Chondrocyte (in vitro differentiated cells): ENCODE measurements around the gene SIPA1L3. TPM values are rescaled to one million over a fixed set of nuclear protein-coding genes. Genes with fewer than 3 reads are reported as not detected.
A peak's percentile ranks its signal among the peaks of the same experiment; 100 is the strongest.

Experiments
- DNase-seq: peaks from one replicate; pipeline ENCODE4 v3.0.0; 2021; ENCODE audit warnings: mixed read lengths, low spot score
- H3K27ac Mint-ChIP-seq: one replicate; pipeline ENCODE4 v1.8.0; 2021; ENCODE audit warnings: mild to moderate bottlenecking, moderate library complexity, mixed read lengths; ENCODE audit not compliant: unreplicated experiment
- H3K27me3 Mint-ChIP-seq: 2 replicates; pipeline ENCODE4 v1.8.0; 2021; ENCODE audit warnings: low read depth, mixed read lengths
- H3K36me3 Mint-ChIP-seq: 2 replicates; pipeline ENCODE4 v1.8.0; 2021; ENCODE audit warnings: low read depth, mixed read lengths
- H3K4me1 Mint-ChIP-seq: 2 replicates; pipeline ENCODE4 v1.8.0; 2021; ENCODE audit warnings: low read depth, mild to moderate bottlenecking, mixed read lengths
- H3K4me3 Mint-ChIP-seq: one replicate; pipeline ENCODE4 v1.8.0; 2021; ENCODE audit warnings: mild to moderate bottlenecking, moderate library complexity, mixed read lengths; ENCODE audit not compliant: unreplicated experiment
- H3K9me3 Mint-ChIP-seq: 2 replicates; pipeline ENCODE4 v1.8.0; 2021; ENCODE audit warnings: low read depth, mixed read lengths
- total RNA-seq: library from RNA; stranded (reverse); gene quantifications from 3 replicates; pipeline ENCODE4 v1.2.1, GENCODE V29; 2021
- TF ChIP-seq, protein P1 (sequence below): fragments of 200-600 bp; sonication (generic); IDR thresholded peaks from 2 replicates; pipeline ENCODE4 v1.5.0; 2021; ENCODE audit warnings: antibody characterized with exemption, mild to moderate bottlenecking, moderate library complexity

The SIPA1L3 gene
- total RNA-seq, 1 donor from 2014 or later: 17.5 TPM

DNA sequence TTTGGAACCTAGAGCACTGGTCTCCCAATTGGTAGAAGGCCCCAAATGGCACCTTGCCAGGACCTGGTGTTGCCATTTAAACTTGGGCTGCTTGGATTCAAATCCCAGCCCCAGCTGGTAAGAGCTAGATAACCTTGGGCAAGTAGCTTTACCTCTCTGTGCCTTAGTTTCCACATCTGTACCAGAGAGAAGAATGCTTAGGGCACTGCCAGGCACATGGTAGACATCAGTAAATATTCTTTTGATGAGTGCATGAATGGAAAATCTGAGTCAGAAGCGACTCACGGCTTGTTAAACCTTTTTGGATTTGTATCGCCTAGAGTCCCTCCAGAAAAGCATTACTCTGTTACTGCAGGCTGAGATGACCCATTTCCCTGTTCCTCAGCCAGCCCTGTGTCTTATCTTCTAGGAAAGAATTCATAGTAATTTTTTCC, 90.9 kb downstream of the SIPA1L3 start:
- H3K27ac Mint-ChIP-seq: peak overlapping the region; percentile 93
- no peak for DNase-seq
- no peaks in the 10 kb centered on the region for H3K27me3 Mint-ChIP-seq
- TF ChIP-seq, protein P1, sequence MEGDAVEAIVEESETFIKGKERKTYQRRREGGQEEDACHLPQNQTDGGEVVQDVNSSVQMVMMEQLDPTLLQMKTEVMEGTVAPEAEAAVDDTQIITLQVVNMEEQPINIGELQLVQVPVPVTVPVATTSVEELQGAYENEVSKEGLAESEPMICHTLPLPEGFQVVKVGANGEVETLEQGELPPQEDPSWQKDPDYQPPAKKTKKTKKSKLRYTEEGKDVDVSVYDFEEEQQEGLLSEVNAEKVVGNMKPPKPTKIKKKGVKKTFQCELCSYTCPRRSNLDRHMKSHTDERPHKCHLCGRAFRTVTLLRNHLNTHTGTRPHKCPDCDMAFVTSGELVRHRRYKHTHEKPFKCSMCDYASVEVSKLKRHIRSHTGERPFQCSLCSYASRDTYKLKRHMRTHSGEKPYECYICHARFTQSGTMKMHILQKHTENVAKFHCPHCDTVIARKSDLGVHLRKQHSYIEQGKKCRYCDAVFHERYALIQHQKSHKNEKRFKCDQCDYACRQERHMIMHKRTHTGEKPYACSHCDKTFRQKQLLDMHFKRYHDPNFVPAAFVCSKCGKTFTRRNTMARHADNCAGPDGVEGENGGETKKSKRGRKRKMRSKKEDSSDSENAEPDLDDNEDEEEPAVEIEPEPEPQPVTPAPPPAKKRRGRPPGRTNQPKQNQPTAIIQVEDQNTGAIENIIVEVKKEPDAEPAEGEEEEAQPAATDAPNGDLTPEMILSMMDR: no peak
- H3K36me3 Mint-ChIP-seq: peaks cover 3% of the 10 kb centered on the region
- H3K9me3 Mint-ChIP-seq: no peaks in the 10 kb centered on the region
- H3K4me1 Mint-ChIP-seq: peaks cover 29% of the 10 kb centered on the region
- no peak overlapping the region for H3K4me3 Mint-ChIP-seq

DNA sequence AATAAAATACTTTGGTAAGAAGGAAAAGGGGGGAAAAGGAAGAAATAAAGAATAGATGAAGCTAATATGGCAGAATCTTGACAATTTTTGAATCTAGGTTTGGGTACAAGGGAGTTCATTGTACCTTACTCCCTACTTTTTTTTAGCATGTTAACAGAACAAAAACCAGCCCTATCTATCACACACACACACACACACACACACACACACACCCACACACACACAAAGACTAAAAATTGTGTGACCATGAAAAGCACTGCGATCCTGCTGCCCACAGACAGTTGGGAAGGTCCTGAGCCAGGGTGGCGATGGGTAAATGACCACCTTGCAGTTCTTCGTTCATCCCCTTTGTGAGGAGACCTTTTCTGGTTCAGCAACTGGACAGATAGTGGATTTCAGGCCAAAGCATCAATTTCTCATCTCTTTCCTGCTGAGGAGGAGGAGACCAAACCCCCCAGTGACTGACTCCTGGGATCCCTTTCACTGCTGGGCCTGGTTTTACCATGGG, 91.8 kb downstream of the SIPA1L3 start:
- peak overlapping the region; percentile 93 for H3K27ac Mint-ChIP-seq

DNA sequence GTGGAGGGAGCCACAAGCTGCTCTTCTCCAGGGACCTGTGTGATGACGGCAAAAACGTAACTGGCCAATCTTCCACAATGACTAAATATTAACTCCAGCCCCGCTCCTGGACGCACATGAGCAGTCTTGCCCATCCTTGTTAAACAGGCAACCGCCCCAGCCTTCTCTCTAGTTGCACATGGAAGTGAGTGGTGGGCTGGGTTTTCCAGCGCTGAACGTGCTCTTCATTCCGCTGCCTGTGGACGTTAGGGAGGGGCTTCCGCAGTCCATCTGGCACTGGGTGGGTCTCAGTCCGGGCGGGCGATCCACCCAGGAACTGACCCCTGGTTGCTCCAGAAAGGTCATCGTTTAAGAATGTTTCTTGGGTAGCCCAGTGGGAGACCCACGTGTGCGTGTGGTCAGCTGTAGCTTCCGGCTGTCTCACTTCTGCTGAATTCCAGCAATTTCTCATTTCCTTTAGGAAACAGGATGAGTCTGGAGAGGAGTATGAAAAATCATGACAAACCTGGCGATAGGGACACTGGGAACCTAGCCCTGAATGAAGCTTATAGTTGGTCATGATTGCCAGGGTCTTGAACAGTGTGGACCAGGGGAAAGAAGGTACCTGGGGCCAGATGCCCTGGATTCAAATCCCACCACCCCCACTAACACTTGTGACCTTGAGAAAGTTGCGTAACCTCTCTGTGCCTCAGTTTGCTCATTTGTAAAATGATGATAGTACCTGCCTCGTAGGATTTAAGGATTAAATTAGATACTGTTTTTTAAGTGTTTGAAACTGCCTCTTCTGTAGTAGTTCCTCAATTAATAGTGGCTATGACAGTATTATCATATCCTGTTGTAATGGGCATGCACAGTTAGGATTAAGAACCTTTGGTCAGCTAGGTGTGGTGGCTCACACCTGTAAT, 92.6 kb downstream of the SIPA1L3 start:
- peaks cover 3% of the 10 kb centered on the region for H3K36me3 Mint-ChIP-seq
- H3K4me1 Mint-ChIP-seq: peaks cover 29% of the 10 kb centered on the region
- H3K27ac Mint-ChIP-seq: peak overlapping the region; percentile 93
- H3K4me3 Mint-ChIP-seq: peak overlapping the region; percentile 46
- H3K27me3 Mint-ChIP-seq: no peaks in the 10 kb centered on the region
- TF ChIP-seq, protein P1: no peak
- no peak for DNase-seq
- H3K9me3 Mint-ChIP-seq: no peaks in the 10 kb centered on the region

More for the DNA sequence above, 91.8 kb downstream of the SIPA1L3 start:
- peak overlapping the region; percentile 46 for H3K4me3 Mint-ChIP-seq
- H3K27me3 Mint-ChIP-seq: no peaks in the 10 kb centered on the region
- TF ChIP-seq, protein P1: no peak
- no peaks in the 10 kb centered on the region for H3K9me3 Mint-ChIP-seq
- DNase-seq: no peak
- H3K36me3 Mint-ChIP-seq: peaks cover 3% of the 10 kb centered on the region
- H3K4me1 Mint-ChIP-seq: peaks cover 29% of the 10 kb centered on the region

DNA sequence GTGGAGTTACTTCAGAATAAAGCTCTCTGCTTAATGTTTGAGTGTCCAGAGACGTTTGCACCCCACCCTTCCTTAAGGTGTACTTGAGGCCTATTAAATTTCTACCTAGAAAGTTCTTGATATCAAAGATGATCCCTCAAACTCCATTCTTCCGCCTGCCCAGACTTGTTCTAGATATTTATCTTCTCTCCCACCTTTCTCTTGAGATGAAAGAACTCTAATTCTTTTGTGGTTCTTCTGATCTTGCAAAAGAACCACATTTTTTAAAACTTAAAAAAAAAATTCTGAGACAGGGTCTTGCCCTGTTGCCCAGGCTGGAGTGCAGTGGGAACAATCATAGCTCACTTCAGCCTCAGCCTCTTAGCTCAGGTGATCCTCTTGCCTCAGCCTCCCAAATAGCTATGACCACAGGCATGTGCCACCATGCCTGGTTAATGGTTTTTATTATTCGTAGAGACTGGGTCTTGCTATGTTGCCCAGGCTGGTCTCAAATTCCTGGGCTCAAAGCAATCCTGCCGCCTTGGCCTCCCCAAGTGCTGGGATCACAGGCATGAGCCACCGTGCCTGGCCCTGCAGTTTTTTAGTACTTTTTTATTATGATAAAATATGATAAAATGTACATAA, 94.3 kb downstream of the SIPA1L3 start:
- TF ChIP-seq, protein P1: no peak
- no peak overlapping the region for H3K4me3 Mint-ChIP-seq
- no peak for DNase-seq
- H3K27me3 Mint-ChIP-seq: no peaks in the 10 kb centered on the region
- no peaks in the 10 kb centered on the region for H3K36me3 Mint-ChIP-seq
- peaks cover 29% of the 10 kb centered on the region for H3K4me1 Mint-ChIP-seq
- H3K9me3 Mint-ChIP-seq: no peaks in the 10 kb centered on the region
- no peak overlapping the region for H3K27ac Mint-ChIP-seq

DNA sequence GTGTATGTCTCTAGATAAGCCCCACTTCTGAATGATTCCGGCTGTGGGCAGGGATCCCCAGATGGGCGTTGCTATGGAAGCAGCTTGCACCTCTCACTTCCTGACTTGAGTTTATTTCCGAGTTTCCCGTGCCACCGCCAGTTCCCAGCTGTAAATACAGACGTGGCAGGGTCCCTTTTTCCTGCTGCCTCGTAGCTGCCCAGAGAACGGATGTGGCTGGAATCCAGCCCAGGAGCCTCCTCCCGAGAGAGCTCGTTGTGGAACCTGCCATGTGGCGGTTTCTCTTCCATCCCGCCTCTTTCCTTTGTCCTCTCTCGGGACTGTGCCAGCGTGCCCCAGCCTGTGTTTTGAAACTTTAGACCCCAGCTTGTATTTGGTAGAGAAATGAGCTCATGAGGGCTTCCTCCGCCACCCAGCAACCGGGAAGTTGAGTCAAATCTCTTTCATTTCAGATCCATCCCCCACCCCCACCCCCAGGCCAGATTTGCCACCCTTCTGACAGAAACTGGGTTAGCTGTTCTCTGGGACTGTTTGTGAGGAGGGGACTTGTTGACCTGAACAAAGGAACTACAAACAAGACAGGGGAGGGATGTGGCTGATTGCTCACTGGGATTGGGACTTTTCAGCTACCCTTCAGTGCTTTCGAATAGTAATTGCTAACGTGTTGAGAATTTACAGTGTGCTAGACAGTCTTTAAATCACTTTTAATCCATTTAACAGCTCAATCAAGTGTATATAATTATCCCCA, 96.6 kb downstream of the SIPA1L3 start:
- Mint-ChIP-seq H3K9me3 (no peaks in the 10 kb centered on the region), H3K4me3 (no peak overlapping the region), H3K27me3 (no peaks in the 10 kb centered on the region), H3K36me3 (no peaks in the 10 kb centered on the region), H3K27ac (no peak overlapping the region), H3K4me1 (peaks cover 19% of the 10 kb centered on the region)
- TF ChIP-seq, protein P1: peak; percentile 7
- DNase-seq: no peak
